IPS DF 6.9 (cell line): ENCODE measurements around the gene OR10H1.
"Not testable (repeated sequence)": the region's sequence is repeated elsewhere in the genome, so short reads cannot be mapped to it uniquely, and the experiment has no call there.

Experiments used
- DNase-seq: peaks from one replicate; pipeline ENCODE4 v3.0.0-alpha.2; 2013; ENCODE audit warnings: low read depth, low spot score
- H3K27ac ChIP-seq: one replicate; pipeline ENCODE4 v1.5.1; 2013; ENCODE audit warnings: low read length, control low read depth
- H3K27me3 ChIP-seq: 2 replicates; pipeline ENCODE4 v1.6.1; 2013; ENCODE audit warnings: mild to moderate bottlenecking, low read length; ENCODE audit not compliant: control insufficient read depth, insufficient read depth
- H3K36me3 ChIP-seq: 2 replicates; pipeline ENCODE4 v1.6.1; 2013; ENCODE audit warnings: low read length; ENCODE audit not compliant: control insufficient read depth, insufficient read depth
- H3K4me1 ChIP-seq: 2 replicates; pipeline ENCODE4 v1.6.1; 2013; ENCODE audit warnings: low read length; ENCODE audit not compliant: control insufficient read depth, insufficient read depth
- H3K4me3 ChIP-seq: 2 replicates; pipeline ENCODE4 v1.5.1; 2013; ENCODE audit warnings: mild to moderate bottlenecking, low read length
- H3K9me3 ChIP-seq: 2 replicates; pipeline ENCODE4 v1.6.1; 2013; ENCODE audit warnings: low read length, inconsistent platforms; ENCODE audit not compliant: control insufficient read depth, insufficient read depth
- WGBS: extraction: QIAGEN DNeasy Blood & Tissue Kit; methylation state at CpG from one replicate; pipeline ENCODE4 v1.1.7; 2013; ENCODE audit warnings: mixed read lengths, missing lambda C conversion rate; ENCODE audit not compliant: insufficient read length, insufficient coverage; 5-methylcytosine and 5-hydroxymethylcytosine counted together

OR10H1 gene

GRCh38 chr19:15788594-15789270 is 26.7 kb downstream of the OR10H1 start:
- H3K27me3 ChIP-seq = no peaks in the 10 kb centered on the region
- DNase-seq = no peak
- H3K36me3 ChIP-seq = no peaks in the 10 kb centered on the region
- no peak overlapping the region for H3K27ac ChIP-seq
- H3K4me1 ChIP-seq = no peaks in the 10 kb centered on the region
- no peak overlapping the region for H3K4me3 ChIP-seq
- no CpG with 5 or more reads among the region's 4 CpGs for WGBS
- H3K9me3 ChIP-seq = peaks cover 14% of the 10 kb centered on the region

DNA sequence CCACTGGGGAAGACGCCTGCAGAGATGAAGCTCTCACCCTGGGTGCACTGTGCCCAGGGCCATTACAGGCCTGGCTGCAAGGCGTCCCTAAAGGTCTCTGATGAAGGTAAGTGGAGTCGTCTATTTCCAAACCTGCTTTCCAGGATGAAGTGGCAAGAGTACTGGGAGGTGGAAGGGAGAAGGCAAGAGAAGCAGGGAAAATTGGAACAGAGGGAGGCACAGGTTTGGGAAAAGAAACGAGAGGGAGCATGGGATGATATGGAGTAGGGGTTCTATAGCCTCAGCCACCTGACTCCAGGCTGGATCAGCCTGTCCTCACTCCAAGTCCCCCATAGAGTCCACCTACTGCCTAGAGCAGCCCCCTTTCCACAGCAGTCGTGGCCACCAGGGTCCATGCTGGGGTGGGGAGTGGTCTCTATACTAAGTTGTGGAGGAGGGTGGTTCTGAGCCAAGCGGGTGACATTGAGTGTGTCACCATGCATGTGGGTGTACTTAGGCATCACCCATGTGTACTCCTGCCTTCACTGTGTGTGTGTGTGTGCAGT is 27.8 kb downstream of the OR10H1 start, which contains the start of gene OR10H5:
OR10H5 (plus strand) TSS at position 51 of the 545 bp plus-strand sequence. CDS start 6,388 bp downstream, outside the sequence.
- Histone ChIP-seq H3K27me3 (no peaks in the 10 kb centered on the region), H3K4me1 (no peaks in the 10 kb centered on the region), H3K4me3 (no peak within 1 kb of the TSS), H3K27ac (no peak within 1 kb of the TSS), H3K36me3 (no peaks in the 10 kb centered on the region), H3K9me3 (peaks cover 12% of the 10 kb centered on the region)
- DNase-seq = no peak
- WGBS = no CpG with 5 or more reads among the region's 6 CpGs

DNA sequence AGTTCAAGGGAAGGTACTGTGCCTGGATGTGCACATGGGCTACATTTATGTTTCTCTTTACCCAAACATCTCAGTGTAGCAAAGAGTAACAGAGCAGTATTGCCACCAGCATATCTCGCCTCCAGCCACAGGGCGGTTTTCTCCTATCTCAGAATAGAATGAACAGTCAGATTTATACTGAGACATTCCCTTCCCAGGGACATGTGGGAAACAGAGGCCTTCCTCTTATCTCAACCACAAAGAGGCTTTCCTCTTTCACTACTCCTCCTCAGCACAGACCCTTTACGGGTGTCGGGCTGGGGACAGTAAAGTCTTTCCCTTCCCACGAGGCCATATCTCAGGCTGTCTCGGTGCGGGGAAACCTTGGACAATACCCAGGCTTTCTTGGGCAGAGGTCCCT is 32.6 kb downstream of the OR10H1 start:
- not testable (repeated sequence) for H3K4me1 ChIP-seq, H3K27ac ChIP-seq, H3K36me3 ChIP-seq, H3K27me3 ChIP-seq, DNase-seq, H3K4me3 ChIP-seq
- H3K9me3 ChIP-seq = peaks cover 19% of the 10 kb centered on the region
- WGBS = no CpG with 5 or more reads among the region's 7 CpGs

GRCh38 chr19:15782211-15782610 is 33.3 kb downstream of the OR10H1 start:
- H3K9me3 ChIP-seq = peaks cover 23% of the 10 kb centered on the region
- no peaks in the 10 kb centered on the region for H3K27me3 ChIP-seq
- no CpG with 5 or more reads among the region's 3 CpGs for WGBS
- no peaks in the 10 kb centered on the region for H3K4me1 ChIP-seq
- H3K4me3 ChIP-seq = no peak overlapping the region
- H3K27ac ChIP-seq = no peak overlapping the region
- no peak for DNase-seq
- H3K36me3 ChIP-seq = no peaks in the 10 kb centered on the region

- H3K9me3 ChIP-seq = peaks cover 23% of the 10 kb centered on the region
- no peaks in the 10 kb centered on the region for H3K36me3 ChIP-seq
- DNase-seq = no peak
- H3K4me3 ChIP-seq = no peak overlapping the region
- H3K27ac ChIP-seq = no peak overlapping the region
- H3K27me3 ChIP-seq = no peaks in the 10 kb centered on the region
- no peaks in the 10 kb centered on the region for H3K4me1 ChIP-seq
- WGBS = no CpG with 5 or more reads among the region's 5 CpGs
Observed at GRCh38 chr19:15781661-15782060, 33.8 kb downstream of the OR10H1 start.

DNA sequence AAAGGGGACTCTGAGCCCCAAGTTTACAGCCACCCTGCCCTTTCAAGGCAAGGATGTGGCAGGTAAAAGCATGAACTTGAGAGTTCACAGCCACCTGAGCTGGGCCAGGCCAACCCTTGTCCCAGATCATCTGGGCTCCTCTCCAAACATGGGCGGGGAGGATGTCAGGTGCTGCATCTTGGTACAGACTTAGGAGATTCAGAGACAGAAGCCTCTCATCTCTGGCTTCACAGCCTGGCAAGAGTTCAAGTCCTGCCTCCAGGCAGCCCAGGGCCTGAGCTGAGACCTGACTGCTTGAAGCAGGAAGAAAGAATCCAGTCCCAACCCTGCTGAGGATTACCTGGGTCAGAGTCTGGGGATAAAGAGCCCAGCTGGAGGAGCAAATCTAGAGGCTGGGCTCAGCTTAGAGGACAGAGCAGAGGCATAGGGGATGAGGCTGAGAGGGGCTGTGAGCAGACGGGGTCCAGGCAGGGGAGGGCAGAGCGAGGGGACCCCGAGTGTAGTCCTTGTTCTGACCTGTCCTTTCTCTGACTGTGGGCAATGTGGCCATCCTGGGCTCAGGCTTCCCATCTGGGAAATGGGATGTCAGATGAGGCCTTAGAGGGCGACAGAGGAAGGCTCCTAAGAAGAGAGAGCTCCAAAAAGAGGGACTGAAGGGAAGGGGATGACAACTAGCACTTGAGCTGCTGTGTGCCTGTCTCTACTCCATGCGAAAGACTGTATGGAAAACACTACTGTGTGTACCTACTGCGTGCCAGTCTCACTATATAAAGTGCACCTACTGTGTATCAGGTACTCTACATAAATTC is 34.6 kb downstream of the OR10H1 start:
- no peak overlapping the region for H3K4me3 ChIP-seq
- H3K36me3 ChIP-seq = no peaks in the 10 kb centered on the region
- DNase-seq = no peak
- H3K27ac ChIP-seq = no peak overlapping the region
- H3K9me3 ChIP-seq = peaks cover 27% of the 10 kb centered on the region
- no peaks in the 10 kb centered on the region for H3K4me1 ChIP-seq
- no CpG with 5 or more reads among the region's 7 CpGs for WGBS
- H3K27me3 ChIP-seq = no peaks in the 10 kb centered on the region

DNA sequence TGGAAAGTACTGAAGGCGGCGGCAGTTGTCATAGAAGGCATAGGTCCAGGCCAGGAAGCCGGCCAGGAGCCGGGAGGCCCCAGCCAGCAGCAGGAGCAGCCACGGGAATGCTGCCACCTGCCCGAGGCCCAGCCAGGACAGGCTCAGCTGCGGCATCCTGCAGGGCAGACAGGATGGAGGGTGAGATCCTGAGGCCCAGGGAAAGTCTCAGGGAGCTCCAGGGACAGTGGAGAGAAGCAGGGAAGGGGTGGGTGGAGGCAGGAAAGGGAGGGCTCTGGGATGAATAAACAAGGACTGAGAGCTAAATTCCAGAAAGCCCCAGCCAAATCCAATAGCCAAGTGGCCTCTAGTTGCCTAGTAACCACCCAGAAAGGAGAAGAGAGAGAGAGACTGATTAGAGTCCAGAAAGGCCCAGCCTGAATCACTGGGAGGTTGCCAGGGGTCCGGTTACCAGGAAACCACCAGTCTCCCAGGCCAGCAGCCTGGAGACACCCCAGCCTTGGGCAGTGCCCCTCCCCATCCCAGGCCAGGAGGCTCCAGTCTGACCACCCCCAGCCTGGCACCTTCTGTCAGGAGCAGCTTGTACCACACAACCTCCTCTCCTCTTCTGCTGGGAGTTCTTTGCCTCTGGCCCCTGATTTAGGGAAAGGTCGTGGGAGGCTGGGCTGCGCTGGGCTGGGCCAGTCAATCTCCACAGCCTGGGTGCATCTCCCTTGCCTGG is 35.5 kb downstream of the OR10H1 start:
- WGBS = no CpG with 5 or more reads among the region's 10 CpGs
- H3K36me3 ChIP-seq = no peaks in the 10 kb centered on the region
- no peak for DNase-seq
- H3K27ac ChIP-seq = no peak overlapping the region
- no peaks in the 10 kb centered on the region for H3K4me1 ChIP-seq
- H3K4me3 ChIP-seq = no peak overlapping the region
- H3K27me3 ChIP-seq = no peaks in the 10 kb centered on the region
- H3K9me3 ChIP-seq = peaks cover 29% of the 10 kb centered on the region

DNA sequence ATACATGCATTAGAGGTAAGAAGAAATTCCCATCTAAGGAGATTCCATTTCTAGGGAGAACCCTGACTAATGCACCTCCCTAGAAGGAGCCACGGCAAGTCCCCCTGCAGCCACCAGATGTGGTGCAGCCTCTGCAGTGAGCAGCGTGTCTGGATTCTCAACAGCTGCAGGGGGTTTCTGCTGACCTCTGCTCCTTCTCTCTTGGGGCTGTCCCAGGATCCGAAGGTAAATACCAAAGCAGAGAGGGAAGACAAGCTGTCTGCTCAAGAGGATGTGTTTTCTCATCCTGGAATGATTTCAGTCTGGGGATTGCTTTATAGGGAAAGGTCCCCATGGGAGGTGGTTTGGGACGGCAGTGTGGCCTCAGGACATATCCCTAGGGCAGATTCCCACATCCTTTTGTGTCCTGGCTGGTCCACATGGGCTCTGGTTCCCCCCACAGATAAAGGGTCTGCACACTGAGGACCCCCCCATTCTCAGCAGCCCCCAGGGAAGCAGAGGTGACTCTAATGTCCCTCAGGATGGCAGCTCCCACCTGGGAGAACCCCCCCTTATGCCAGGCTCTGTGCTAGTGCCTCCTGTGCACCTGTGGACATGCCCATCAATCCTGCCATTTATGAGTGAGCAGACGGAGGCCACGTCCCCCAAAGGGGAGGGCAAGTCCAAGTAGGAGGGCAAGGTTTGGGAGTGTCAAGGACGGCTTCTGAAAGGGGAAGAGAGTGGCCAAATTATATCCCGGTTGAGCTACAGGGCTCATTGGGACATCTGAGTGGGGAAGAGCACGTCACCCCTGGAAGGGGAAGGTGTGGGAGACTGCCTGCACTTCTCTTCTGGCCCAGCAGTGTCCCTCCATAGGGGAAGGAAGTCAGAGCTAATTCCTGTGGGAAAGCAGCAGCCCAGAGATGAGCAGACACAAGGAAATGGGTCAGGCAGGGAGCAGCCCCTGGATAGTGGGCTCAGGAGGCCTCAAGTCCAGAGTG is 38.2 kb downstream of the OR10H1 start:
- peaks cover 36% of the 10 kb centered on the region for H3K9me3 ChIP-seq
- WGBS = no CpG with 5 or more reads among the region's 9 CpGs
- no peak for DNase-seq
- H3K27me3 ChIP-seq = no peaks in the 10 kb centered on the region
- no peak overlapping the region for H3K27ac ChIP-seq
- no peaks in the 10 kb centered on the region for H3K4me1 ChIP-seq
- H3K4me3 ChIP-seq = no peak overlapping the region
- H3K36me3 ChIP-seq = no peaks in the 10 kb centered on the region

DNA sequence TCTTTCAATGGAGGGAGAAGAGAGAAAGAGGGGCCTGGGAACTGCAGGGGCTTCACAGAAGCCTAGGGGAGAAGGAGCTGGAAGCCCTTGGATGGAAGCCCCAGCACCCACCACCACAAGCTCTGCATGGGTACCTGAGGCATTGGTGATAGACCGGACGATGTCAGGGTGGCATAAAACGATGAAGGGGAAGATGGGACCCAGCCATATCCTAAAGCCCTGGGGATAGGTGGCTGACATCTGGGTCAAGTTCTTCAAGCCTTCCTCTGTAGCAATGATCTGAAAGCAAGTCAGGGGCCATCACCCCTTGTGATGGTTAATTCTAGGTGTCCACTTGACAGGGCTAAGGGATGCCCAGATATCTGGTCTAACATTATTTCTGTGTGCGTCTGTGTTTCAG is 39.2 kb downstream of the OR10H1 start:
- no peak for DNase-seq
- WGBS = no CpG with 5 or more reads among the region's 4 CpGs
- H3K4me3 ChIP-seq = no peak overlapping the region
- H3K4me1 ChIP-seq = no peaks in the 10 kb centered on the region
- no peak overlapping the region for H3K27ac ChIP-seq
- peaks cover 30% of the 10 kb centered on the region for H3K9me3 ChIP-seq
- H3K36me3 ChIP-seq = no peaks in the 10 kb centered on the region
- H3K27me3 ChIP-seq = no peaks in the 10 kb centered on the region
